Cerebellar nuclear complex (tissue), 1 donor: Measurements from ENCODE around the gene ERG28.
"Not testable (repeated sequence)": the region's sequence is repeated elsewhere in the genome, so short reads cannot be mapped to it uniquely, and the experiment has no call there.

ENCODE experiments used
- DNase-seq, 2 experiments: peaks; one replicate each; lab custom pipeline; 2025; lab: John Stamatoyannopoulos, UW

ERG28 gene

GRCh38 chr14:75660630-75661498 is at the start of gene ERG28, which contains the start of gene TTLL5:
TSS of gene ERG28 (minus strand) at chr14:75660876. CDS start at chr14:75657502, 3,374 bp downstream.
TSS of gene TTLL5 (plus strand) at chr14:75661246. CDS start at chr14:75663150, 1,904 bp downstream.
- DNase-seq = peak; percentile 94 to 99

DNA sequence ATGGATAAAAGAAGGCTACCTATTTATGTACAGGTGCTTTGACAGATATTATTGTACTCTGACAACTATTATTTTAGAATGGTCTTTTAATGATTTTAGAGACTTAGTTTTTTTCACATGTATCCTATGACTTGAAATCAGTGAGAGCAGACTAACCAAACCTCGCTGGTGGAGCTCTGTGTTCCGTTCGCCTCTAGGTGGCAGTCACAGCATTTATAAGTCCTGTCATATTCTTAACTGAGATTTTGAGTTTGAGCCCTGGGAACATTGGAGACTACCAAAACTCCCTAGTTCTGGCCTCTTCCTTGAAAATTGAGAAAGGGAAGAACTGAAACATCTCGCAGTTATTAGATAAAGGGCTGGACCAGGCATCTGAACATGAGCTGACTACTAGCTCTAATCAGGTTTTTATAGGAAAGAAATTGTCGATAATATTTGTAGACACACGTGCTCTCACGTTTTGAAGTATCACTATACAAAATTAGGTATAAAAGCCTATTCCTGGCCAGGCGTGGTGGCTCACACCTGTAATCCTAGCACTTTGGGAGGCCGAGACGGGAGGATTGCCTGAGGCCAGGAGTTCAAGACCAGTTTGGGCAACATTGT is 48.6 kb upstream of the ERG28 start:
- no peak for DNase-seq

DNA sequence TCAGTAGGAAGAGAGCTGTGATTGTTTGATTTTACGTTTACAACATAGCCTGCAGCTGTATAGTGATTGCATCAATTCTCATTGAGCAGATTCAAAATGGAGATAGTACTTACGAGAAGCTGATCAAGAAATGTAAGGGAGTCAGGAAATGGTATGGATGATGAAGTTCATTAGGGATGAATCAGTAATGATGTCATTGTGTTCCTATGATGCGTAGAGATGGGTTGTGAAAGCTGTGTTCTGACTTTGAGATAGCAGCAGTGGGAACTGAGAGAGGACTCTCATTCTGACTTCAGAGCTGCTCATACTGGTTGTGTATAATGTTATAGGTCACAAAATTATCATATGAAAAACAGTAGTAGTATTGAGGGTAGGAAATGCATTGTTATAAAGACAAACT is 44.3 kb upstream of the ERG28 start:
- no peak for DNase-seq

GRCh38 chr14:75703467-75703866 is 42.8 kb upstream of the ERG28 start:
- no peak for DNase-seq

DNA sequence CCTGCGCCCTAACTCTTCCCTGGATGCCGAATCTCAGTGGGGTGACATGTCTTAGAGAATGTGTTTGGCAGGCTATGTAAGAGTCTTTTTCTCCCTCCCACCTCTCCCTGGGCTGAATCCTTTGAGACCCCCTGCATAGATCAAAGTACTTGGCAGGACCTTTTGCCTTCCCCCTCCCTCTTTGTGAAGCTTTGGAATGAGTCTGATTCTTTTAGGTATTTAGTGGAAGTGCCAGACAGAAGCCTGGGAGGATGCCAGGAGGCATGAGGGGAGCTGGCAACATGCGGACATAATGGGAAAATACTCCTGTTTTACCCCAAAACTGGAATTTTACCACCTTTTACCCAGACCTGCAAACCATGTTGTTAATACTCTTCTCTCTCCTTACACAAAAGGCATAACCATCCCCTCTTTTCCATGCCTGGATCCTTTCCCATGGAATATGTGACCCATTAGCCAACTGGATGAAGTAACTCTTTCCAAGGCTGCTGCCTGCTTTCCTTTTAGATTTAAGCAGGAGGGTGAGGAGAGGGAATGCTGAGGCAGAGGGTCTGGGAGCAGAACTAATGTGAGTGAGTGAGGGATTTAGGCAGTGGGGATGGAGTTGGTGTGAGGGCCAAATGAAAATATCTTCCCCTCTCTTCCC is 42.1 kb upstream of the ERG28 start:
- DNase-seq = no peak

DNA sequence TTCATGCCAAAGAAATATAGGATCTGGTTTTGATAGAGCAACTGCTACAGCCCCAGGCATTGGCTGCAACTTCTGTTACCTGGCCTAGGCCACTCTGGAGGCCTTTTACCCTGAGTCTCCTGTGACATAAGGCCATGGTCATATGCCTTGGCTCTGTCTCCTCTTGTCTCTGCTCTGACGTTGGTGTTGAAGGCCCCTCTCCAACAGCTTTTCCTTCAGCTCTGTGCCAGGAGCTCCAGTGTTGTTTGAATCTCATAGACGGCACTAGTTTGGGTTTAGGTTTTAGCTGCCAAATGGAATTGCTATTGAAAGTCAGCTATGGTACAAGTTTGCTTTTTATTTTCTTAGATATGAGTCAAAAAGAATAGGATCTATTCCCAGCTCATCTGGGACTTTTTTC is 41.4 kb upstream of the ERG28 start:
- no peak for DNase-seq

GRCh38 chr14:75700295-75700694 is 39.6 kb upstream of the ERG28 start:
- no peak for DNase-seq

- DNase-seq = no peak
These were observed 38.7 kb upstream of the ERG28 start for GRCh38 chr14:75699331-75699730.

- DNase-seq = no peak
These were observed 37.2 kb upstream of the ERG28 start for GRCh38 chr14:75697918-75698317.

GRCh38 chr14:75697386-75697785 is 36.7 kb upstream of the ERG28 start:
- no peak for DNase-seq

DNA sequence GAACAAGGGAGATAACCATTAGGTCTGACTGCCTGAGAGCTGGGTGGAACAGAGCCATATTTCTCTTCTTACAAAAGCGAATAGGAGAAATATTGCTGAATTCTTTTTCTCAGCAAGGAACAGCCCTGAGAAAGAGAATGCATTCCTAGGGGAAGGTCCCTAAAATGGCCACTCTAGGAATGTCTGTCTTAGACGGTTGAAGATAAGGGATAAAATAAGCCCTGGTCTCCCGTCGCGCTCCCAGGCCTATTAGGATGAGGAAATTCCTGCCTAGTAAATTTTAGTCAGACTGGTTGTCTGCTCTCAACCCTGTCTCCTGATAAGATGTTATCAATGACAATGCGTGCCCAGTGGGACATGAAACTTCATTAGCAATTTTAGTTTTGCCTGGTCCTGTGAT is 34.3 kb upstream of the ERG28 start:
- not testable (repeated sequence) for DNase-seq

- no peak for DNase-seq
These were observed 29.3 kb upstream of the ERG28 start for GRCh38 chr14:75690010-75690409.

DNA sequence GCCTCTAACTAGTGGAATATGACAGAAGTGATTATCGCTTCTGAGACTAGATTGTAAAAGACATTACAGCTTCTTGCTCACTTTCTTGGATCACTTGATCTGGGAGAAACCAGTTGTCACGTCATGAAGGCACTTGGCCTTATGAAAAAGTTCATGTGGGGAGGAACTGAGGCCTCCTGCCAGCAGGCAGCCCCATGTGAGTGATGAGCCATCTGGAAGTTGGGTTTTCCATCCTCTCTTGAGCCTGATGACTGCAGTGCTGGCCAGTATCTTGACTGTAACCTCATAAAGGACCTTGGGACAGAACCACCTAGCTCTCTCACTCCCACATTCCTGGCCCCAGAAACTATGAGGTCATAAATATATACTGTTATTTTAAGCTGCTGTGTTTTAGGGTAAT is 28.3 kb upstream of the ERG28 start:
- DNase-seq = no peak

DNA sequence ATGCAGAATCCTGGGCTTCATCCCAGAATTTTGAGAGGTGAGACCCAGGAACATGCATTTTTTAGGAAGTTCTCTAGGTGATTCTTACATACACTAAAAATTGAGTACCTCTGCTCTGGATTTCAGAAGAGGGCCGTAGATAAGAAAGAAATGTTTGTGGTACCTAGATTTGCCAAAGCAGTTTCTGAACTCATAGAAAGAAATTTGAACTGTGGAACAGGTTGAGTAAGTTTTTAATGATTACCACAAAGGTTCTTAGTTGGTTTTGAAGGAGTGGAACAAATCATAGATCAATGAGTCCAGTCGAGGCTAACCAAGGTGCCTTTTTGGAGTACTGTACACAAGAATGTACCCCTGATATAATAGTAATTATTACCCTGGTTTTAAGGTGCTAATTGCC is 25.2 kb upstream of the ERG28 start:
- no peak for DNase-seq

DNA sequence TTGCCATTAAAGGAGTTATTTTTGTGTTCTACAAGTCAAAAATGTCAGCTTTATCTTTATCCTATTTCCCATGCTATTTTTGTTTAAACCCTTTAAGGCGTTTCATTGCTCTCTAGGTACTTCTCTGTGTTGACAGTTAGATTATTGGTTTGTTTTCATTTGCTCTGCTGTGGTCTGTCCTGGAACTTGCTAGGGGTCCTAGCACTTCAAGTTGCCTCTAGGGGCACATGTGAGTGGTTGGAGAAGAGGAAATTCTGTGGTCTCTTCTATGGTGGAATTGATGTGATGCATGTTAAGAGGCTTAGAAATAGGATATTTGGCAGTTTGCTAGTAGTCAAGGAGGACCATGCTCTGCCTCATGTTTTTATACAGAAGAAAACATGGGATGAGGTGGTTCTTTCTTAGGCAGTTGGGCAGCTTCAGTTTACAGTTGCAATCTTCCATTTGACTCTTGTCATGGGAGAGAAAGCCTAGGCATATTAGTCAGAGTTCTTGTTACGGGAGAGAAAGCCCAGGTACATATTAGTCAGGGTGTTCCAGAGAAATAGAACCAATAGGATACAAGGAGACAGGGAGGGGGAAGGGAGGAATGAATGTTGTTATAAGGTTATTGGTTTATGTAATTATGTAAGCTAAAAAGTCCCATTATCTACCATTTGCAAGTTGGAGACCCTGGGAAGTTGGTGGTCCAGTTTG is 14.7 kb upstream of the ERG28 start:
- no peak for DNase-seq

- no peak for DNase-seq
These were observed 12.8 kb upstream of the ERG28 start for GRCh38 chr14:75673345-75674035.

DNA sequence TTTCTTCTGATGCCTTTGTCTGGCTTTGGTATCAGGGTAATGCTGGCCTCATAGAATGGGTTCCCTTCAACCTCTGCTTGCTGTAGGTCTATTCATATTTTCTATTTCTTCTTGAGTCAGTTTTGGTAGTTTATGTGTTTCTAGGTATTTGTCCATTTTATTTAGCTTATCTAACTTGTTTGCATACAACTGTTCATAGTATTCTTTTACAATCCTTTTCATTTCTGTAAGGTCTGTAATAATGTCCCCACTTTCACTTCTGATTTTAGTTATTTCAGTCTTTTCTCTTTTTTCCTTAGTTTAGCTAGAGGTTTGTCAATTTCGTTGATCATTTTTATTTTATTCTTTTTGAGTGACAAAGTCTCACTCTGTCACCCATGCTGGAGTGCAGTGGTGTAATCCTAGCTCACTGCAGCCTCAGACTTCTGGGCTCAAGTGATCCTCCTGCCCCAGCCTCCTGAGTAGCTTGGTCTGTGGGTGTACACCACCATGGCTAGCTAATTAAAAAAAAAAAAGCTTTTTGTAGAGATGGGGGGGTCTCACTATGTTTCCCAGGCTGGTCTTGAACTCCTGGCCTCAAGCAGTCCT is 12.0 kb upstream of the ERG28 start:
- DNase-seq = no peak

- no peak for DNase-seq
These were observed 6.6 kb upstream of the ERG28 start for GRCh38 chr14:75667099-75667765.

DNA sequence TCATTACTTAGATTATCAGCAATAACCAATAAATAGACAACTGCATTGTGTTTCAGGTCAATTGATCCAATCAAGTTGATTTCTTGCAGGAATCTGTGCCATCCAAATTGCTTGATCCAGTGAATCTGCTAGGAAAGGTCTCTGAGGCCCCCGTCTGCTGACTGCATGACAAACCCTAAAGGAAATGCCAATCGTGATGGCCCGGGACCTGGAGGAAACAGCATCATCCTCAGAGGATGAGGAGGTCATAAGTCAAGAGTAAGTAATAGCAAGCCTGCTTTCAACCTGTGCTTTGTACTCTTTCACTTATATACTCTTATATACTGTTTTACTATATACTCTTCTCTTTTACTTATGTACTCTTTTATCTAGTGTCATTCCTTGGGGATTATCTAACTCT is 2.3 kb upstream of the ERG28 start:
- DNase-seq = no peak

GRCh38 chr14:75661499-75661814 is 781 bp upstream of the ERG28 start:
- DNase-seq = no peak

GRCh38 chr14:75660238-75660629 is 442 bp downstream of the ERG28 start:
- no peak for DNase-seq
